ENCODE data around the gene A1BG. TPM values are rescaled to one million over a fixed set of nuclear protein-coding genes. Genes with fewer than 3 reads are reported as not detected.

Gene A1BG
- 10 to 100 TPM; 12.4 to 15.4 TPM for total RNA-seq

- no peaks in the 10 kb centered on the region for H3K27me3 Mint-ChIP-seq
- H3K4me1 Mint-ChIP-seq, result peaks cover 4% of the 10 kb centered on the region
- ATAC-seq (replicated peaks), result no peak
- no peak within 1 kb of the TSS for H3K4me3 Mint-ChIP-seq
- H3K27ac Mint-ChIP-seq, result no peak within 1 kb of the TSS
- no peaks in the 10 kb centered on the region for H3K9me3 Mint-ChIP-seq
- no peaks in the 10 kb centered on the region for H3K36me3 Mint-ChIP-seq (ENCODE audit: low read depth)
Measured at GRCh38 chr19:58352760-58353671, at the start of gene A1BG. Gene A1BG (minus strand): TSS chr19:58353492. CDS start chr19:58353437, 55 bp downstream.

- Mint-ChIP-seq H3K4me3 (peak overlapping the region; percentile 90), H3K27me3 (no peaks in the 10 kb centered on the region), H3K27ac (no peak overlapping the region), H3K9me3 (no peaks in the 10 kb centered on the region), H3K36me3 (ENCODE audit: low read depth) (peaks cover 19% of the 10 kb centered on the region), H3K4me1 (peaks cover 15% of the 10 kb centered on the region)
- ATAC-seq (replicated peaks), result no peak
Measured at GRCh38 chr19:58401840-58402421, 48.6 kb upstream of the A1BG start.

- Mint-ChIP-seq H3K36me3 (ENCODE audit: low read depth) (peaks cover 20% of the 10 kb centered on the region), H3K4me1 (peaks cover 7% of the 10 kb centered on the region), H3K9me3 (no peaks in the 10 kb centered on the region), H3K27me3 (no peaks in the 10 kb centered on the region), H3K4me3 (peak overlapping the region; percentile 90), H3K27ac (peak overlapping the region; percentile 97)
- peak; percentile 99 for ATAC-seq (replicated peaks)
Measured at GRCh38 chr19:58400916-58401839, 47.9 kb upstream of the A1BG start.

- no peak for ATAC-seq (replicated peaks)
- peaks cover 26% of the 10 kb centered on the region for H3K36me3 Mint-ChIP-seq (ENCODE audit: low read depth)
- peak overlapping the region; percentile 97 for H3K27ac Mint-ChIP-seq
- peaks cover 7% of the 10 kb centered on the region for H3K4me1 Mint-ChIP-seq
- H3K4me3 Mint-ChIP-seq, result peak overlapping the region; percentile 90
- H3K9me3 Mint-ChIP-seq, result no peaks in the 10 kb centered on the region
- no peaks in the 10 kb centered on the region for H3K27me3 Mint-ChIP-seq
Measured at GRCh38 chr19:58400316-58400915, 47.1 kb upstream of the A1BG start.

GRCh38 chr19:58399903-58400302, 46.6 kb upstream of the A1BG start:
- Mint-ChIP-seq H3K4me3 (peak overlapping the region; percentile 90), H3K4me1 (peaks cover 7% of the 10 kb centered on the region), H3K27me3 (no peaks in the 10 kb centered on the region), H3K27ac (peak overlapping the region; percentile 36), H3K9me3 (no peaks in the 10 kb centered on the region), H3K36me3 (ENCODE audit: low read depth) (peaks cover 30% of the 10 kb centered on the region)
- no peak for ATAC-seq (replicated peaks)

GRCh38 chr19:58398545-58398944, 45.3 kb upstream of the A1BG start:
- H3K27ac Mint-ChIP-seq, result no peak overlapping the region
- H3K36me3 Mint-ChIP-seq (ENCODE audit: low read depth), result peaks cover 44% of the 10 kb centered on the region
- H3K4me3 Mint-ChIP-seq, result no peak overlapping the region
- no peaks in the 10 kb centered on the region for H3K27me3 Mint-ChIP-seq
- H3K9me3 Mint-ChIP-seq, result no peaks in the 10 kb centered on the region
- H3K4me1 Mint-ChIP-seq, result peaks cover 7% of the 10 kb centered on the region
- no peak for ATAC-seq (replicated peaks)

GRCh38 chr19:58398087-58398486, 44.8 kb upstream of the A1BG start:
- no peak for ATAC-seq (replicated peaks)
- Mint-ChIP-seq H3K27ac (no peak overlapping the region), H3K9me3 (no peaks in the 10 kb centered on the region)

GRCh38 chr19:58397533-58398037, 44.3 kb upstream of the A1BG start:
- no peak for ATAC-seq (replicated peaks)
- H3K4me3 Mint-ChIP-seq, result no peak overlapping the region
- H3K27ac Mint-ChIP-seq, result no peak overlapping the region
- peaks cover 7% of the 10 kb centered on the region for H3K4me1 Mint-ChIP-seq
- H3K36me3 Mint-ChIP-seq (ENCODE audit: low read depth), result peaks cover 53% of the 10 kb centered on the region
- H3K9me3 Mint-ChIP-seq, result no peaks in the 10 kb centered on the region
- no peaks in the 10 kb centered on the region for H3K27me3 Mint-ChIP-seq

More at GRCh38 chr19:58398087-58398486, 44.8 kb upstream of the A1BG start:
- Mint-ChIP-seq H3K36me3 (ENCODE audit: low read depth) (peaks cover 48% of the 10 kb centered on the region), H3K4me3 (no peak overlapping the region), H3K4me1 (peaks cover 7% of the 10 kb centered on the region), H3K27me3 (no peaks in the 10 kb centered on the region)

- no peak overlapping the region for H3K4me3 Mint-ChIP-seq
- peaks cover 60% of the 10 kb centered on the region for H3K36me3 Mint-ChIP-seq (ENCODE audit: low read depth)
- no peaks in the 10 kb centered on the region for H3K9me3 Mint-ChIP-seq
- ATAC-seq (replicated peaks), result no peak
- H3K27me3 Mint-ChIP-seq, result no peaks in the 10 kb centered on the region
- peaks cover 7% of the 10 kb centered on the region for H3K4me1 Mint-ChIP-seq
- H3K27ac Mint-ChIP-seq, result no peak overlapping the region
Measured at GRCh38 chr19:58396691-58397532, 43.6 kb upstream of the A1BG start.

GRCh38 chr19:58395979-58396627, 42.8 kb upstream of the A1BG start:
- peaks cover 4% of the 10 kb centered on the region for H3K4me1 Mint-ChIP-seq
- H3K9me3 Mint-ChIP-seq, result no peaks in the 10 kb centered on the region
- no peak overlapping the region for H3K4me3 Mint-ChIP-seq
- no peak overlapping the region for H3K27ac Mint-ChIP-seq
- peaks cover 64% of the 10 kb centered on the region for H3K36me3 Mint-ChIP-seq (ENCODE audit: low read depth)
- no peaks in the 10 kb centered on the region for H3K27me3 Mint-ChIP-seq
- ATAC-seq (replicated peaks), result no peak

- no peak within 1 kb of the TSS for H3K27ac Mint-ChIP-seq
- H3K4me1 Mint-ChIP-seq, result no peaks in the 10 kb centered on the region
- no peaks in the 10 kb centered on the region for H3K27me3 Mint-ChIP-seq
- H3K9me3 Mint-ChIP-seq, result no peaks in the 10 kb centered on the region
- ATAC-seq (replicated peaks), result peak; percentile 29
- no peak within 1 kb of the TSS for H3K4me3 Mint-ChIP-seq
- peaks cover 70% of the 10 kb centered on the region for H3K36me3 Mint-ChIP-seq (ENCODE audit: low read depth)
Measured at GRCh38 chr19:58395220-58395978, 42.1 kb upstream of the A1BG start, which contains the start of gene RNF225. Gene RNF225 (plus strand): TSS chr19:58395656. CDS start chr19:58396090, 434 bp downstream.

- H3K27me3 Mint-ChIP-seq, result no peaks in the 10 kb centered on the region
- no peak for ATAC-seq (replicated peaks)
- H3K4me1 Mint-ChIP-seq, result no peaks in the 10 kb centered on the region
- no peak overlapping the region for H3K27ac Mint-ChIP-seq
- H3K36me3 Mint-ChIP-seq (ENCODE audit: low read depth), result peaks cover 76% of the 10 kb centered on the region
- no peak overlapping the region for H3K4me3 Mint-ChIP-seq
- no peaks in the 10 kb centered on the region for H3K9me3 Mint-ChIP-seq
Measured at GRCh38 chr19:58394821-58395219, 41.5 kb upstream of the A1BG start.
